Smooth muscle cell (in vitro differentiated cells): ENCODE data around the gene ZNF622. TPM values are rescaled to one million over a fixed set of nuclear protein-coding genes. Genes with fewer than 3 reads are reported as not detected.
"Not testable (repeated sequence)": the region's sequence is repeated elsewhere in the genome, so short reads cannot be mapped to it uniquely, and the experiment has no call there.

Source experiments
- DNase-seq: peaks from one replicate; lab custom pipeline; 2025; ENCODE audit not compliant: unreplicated experiment; lab: John Stamatoyannopoulos, UW
- H2AFZ ChIP-seq: fragments of 200-600 bp; sonication (generic); 2 replicates; pipeline ENCODE4 v1.6.0; 2016; ENCODE audit warnings: antibody characterized with exemption, low read depth, mild to moderate bottlenecking
- H3F3A ChIP-seq: fragments of 200-600 bp; sonication (generic); 2 replicates; pipeline ENCODE4 v1.6.0; 2017; ENCODE audit warnings: antibody characterized with exemption, low read depth
- H3K27ac ChIP-seq: fragments of 200-600 bp; sonication (generic); 2 replicates; pipeline ENCODE4 v1.5.1; 2016; ENCODE audit warnings: low read depth, mild to moderate bottlenecking
- H3K27me3 ChIP-seq: fragments of 200-600 bp; sonication (generic); 2 replicates; pipeline ENCODE4 v1.6.1; 2016; ENCODE audit warnings: low read depth, mild to moderate bottlenecking
- H3K36me3 ChIP-seq: fragments of 200-600 bp; sonication (generic); 2 replicates; pipeline ENCODE4 v1.5.1; 2016; ENCODE audit warnings: low read depth
- H3K4me1 ChIP-seq: fragments of 200-600 bp; sonication (generic); 2 replicates; pipeline ENCODE4 v1.5.1; 2016; ENCODE audit warnings: low read depth
- H3K4me2 ChIP-seq: fragments of 200-600 bp; sonication (generic); 2 replicates; pipeline ENCODE4 v1.6.0; 2016; ENCODE audit warnings: mild to moderate bottlenecking
- H3K4me3 ChIP-seq: fragments of 200-600 bp; sonication (generic); 2 replicates; pipeline ENCODE4 v1.5.1; 2016; ENCODE audit warnings: mild to moderate bottlenecking
- H3K79me2 ChIP-seq: fragments of 200-600 bp; sonication (generic); 2 replicates; pipeline ENCODE4 v1.6.0; 2016; ENCODE audit warnings: low read depth, mild to moderate bottlenecking
- H3K9ac ChIP-seq: fragments of 200-600 bp; sonication (generic); 2 replicates; pipeline ENCODE4 v1.6.0; 2016; ENCODE audit warnings: low read depth
- H3K9me3 ChIP-seq: fragments of 200-600 bp; sonication (generic); replicated peaks from 2 replicates; pipeline ENCODE4 v1.5.1; 2016; ENCODE audit warnings: low read depth
- H4K20me1 ChIP-seq: fragments of 200-600 bp; sonication (generic); 2 replicates; pipeline ENCODE4 v1.6.0; 2016; ENCODE audit warnings: low read depth
- WGBS: methylation state at CpG from one replicate; pipeline ENCODE4 v1.1.7; 2016; ENCODE audit warnings: low lambda C conversion rate; 5-methylcytosine and 5-hydroxymethylcytosine counted together
- polyA plus RNA-seq: library from polyadenylated mRNA; unstranded; fragments of >200 nt; fragmentation: Nextera tagmentation; extraction: Ambion mirVana; gene quantifications from 2 replicates; pipeline ENCODE4 v1.2.1, GENCODE V29; 2016
- total RNA-seq: library from RNA; depleted of rRNA; stranded (reverse); fragments of >200 nt; gene quantifications from 2 replicates; pipeline ENCODE4 v1.2.3, GENCODE V29; 2014
- TF ChIP-seq, protein P1 (sequence below): fragments of 200-600 bp; sonication (generic); IDR thresholded peaks from 2 replicates; pipeline ENCODE4 v1.5.1; 2017; ENCODE audit warnings: borderline replicate concordance, mild to moderate bottlenecking, antibody characterized with exemption; ENCODE audit not compliant: insufficient read depth, poor library complexity, severe bottlenecking

Gene ZNF622
- total and polyA plus RNA-seq, 2 experiments from 2014 or later: 38.0 to 68.0 TPM

DNA sequence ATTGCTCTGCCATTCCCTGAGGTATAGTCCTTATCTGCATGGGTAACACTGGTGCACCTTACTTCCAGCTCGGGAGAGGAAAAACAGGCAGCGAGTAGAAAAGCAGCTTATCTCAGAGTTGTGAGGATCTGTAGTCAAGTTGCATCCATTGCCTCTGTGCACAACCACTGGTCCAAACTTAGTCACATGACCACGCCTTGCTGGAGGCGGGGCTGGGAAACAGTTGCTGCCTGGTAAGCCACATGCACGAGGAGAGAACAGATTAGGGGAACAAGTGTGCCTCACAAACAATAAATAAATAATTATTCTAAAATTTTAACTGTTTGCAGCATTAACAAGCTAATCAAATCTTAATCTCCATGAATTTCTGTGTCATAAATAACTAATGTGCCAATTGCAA lies 18.6 kb downstream of the ZNF622 start:
- no peaks in the 10 kb centered on the region for H3K27me3 ChIP-seq
- no peaks in the 10 kb centered on the region for H3F3A ChIP-seq
- TF ChIP-seq, protein P1, sequence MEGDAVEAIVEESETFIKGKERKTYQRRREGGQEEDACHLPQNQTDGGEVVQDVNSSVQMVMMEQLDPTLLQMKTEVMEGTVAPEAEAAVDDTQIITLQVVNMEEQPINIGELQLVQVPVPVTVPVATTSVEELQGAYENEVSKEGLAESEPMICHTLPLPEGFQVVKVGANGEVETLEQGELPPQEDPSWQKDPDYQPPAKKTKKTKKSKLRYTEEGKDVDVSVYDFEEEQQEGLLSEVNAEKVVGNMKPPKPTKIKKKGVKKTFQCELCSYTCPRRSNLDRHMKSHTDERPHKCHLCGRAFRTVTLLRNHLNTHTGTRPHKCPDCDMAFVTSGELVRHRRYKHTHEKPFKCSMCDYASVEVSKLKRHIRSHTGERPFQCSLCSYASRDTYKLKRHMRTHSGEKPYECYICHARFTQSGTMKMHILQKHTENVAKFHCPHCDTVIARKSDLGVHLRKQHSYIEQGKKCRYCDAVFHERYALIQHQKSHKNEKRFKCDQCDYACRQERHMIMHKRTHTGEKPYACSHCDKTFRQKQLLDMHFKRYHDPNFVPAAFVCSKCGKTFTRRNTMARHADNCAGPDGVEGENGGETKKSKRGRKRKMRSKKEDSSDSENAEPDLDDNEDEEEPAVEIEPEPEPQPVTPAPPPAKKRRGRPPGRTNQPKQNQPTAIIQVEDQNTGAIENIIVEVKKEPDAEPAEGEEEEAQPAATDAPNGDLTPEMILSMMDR: no peak
- no peaks in the 10 kb centered on the region for H3K4me1 ChIP-seq
- no peaks in the 10 kb centered on the region for H3K9me3 ChIP-seq
- no peak for DNase-seq
- 96% methylated on average over 5 of the region's 5 CpGs for WGBS
- H2AFZ ChIP-seq: no peak overlapping the region
- no peak overlapping the region for H3K27ac ChIP-seq
- peaks cover 29% of the 10 kb centered on the region for H3K36me3 ChIP-seq
- no peak overlapping the region for H3K4me3 ChIP-seq
- no peaks in the 10 kb centered on the region for H4K20me1 ChIP-seq
- H3K4me2 ChIP-seq: no peak overlapping the region
- H3K79me2 ChIP-seq: no peaks in the 10 kb centered on the region
- H3K9ac ChIP-seq: no peak overlapping the region

DNA sequence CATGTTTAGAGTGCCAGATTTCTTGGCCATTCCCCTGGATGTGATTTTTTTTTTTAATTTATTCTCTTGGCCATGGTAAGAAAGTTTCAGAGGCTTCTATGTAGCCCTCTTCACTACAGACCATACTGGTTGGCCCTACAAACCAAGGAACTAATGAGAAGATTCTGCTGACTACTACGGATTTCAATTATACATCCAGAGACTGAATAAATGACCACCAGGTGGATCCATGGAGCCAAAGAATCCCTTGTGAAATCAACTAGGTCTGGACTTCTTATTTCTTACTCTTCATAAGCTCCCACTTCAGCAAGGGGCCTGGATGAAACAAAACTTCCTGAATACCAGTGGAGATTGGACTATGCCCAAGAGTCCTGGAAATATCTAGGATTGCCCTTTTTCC lies 27.6 kb downstream of the ZNF622 start:
- Histone ChIP-seq H4K20me1 (no peaks in the 10 kb centered on the region), H3K27ac (no peak overlapping the region), H3F3A (no peaks in the 10 kb centered on the region), H3K36me3 (no peaks in the 10 kb centered on the region), H3K9ac (no peak overlapping the region), H3K4me2 (no peak overlapping the region), H3K27me3 (no peaks in the 10 kb centered on the region), H3K9me3 (no peaks in the 10 kb centered on the region), H3K79me2 (no peaks in the 10 kb centered on the region), H2AFZ (no peak overlapping the region), H3K4me3 (no peak overlapping the region), H3K4me1 (no peaks in the 10 kb centered on the region)
- TF ChIP-seq, protein P1: no peak
- WGBS: 84% methylated on average over 1 of the region's 1 CpG
- DNase-seq: no peak

DNA sequence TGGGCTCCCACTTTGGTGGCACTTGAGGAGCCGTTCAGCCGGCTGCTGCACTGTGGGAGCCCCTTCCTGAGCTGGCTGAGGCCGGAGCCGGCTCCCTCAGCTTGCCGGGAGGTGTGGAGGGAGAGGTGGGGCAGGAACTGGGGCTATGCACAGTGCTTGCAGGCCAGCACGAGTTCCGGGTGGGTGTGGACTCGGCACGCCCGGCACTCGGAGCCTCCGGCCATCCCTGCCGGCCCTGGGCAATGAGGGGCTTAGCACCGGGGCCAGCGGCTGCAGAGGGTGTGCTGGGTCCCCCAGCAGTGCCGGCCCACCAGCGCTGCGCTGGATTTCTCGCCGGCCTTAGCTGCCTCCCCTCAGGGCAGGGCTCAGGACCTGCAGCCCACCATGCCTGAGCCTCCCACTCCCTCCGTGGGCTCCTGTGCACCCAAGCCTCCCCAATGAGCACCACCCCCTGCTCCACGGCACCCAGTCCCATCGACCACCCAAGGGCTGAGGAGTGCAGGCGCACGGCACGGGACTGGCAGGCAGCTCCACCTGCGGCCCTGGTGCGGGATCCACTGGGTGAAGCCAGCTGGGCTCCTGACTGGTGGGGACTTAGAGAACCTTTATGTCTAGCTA lies 29.4 kb downstream of the ZNF622 start:
- H3F3A ChIP-seq, H3K36me3 ChIP-seq, DNase-seq, H3K4me3 ChIP-seq, H3K27me3 ChIP-seq, H3K9ac ChIP-seq, H3K4me1 ChIP-seq, H2AFZ ChIP-seq, H3K79me2 ChIP-seq, H3K4me2 ChIP-seq, H3K27ac ChIP-seq, H4K20me1 ChIP-seq, H3K9me3 ChIP-seq: not testable (repeated sequence)
- 94% methylated on average over 26 of the region's 28 CpGs for WGBS

DNA sequence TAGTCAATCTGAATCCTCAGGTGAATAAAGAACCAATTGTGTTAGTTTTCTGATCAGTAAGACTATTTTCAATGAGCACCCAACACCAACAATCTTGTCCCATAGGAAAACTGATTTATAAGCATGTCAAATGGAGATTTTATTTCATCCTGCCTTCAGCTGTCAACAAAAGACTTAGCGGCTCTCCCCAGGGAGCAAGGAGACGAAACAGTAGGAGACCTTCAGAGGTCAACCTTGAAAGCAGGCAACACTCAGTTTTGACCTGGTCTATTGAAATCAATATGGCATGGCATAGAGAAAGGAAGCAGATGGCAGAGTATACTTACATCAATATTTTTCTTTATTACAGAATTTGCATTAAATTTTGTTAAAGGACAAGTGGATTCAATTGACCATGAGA lies 34.1 kb downstream of the ZNF622 start:
- no peaks in the 10 kb centered on the region for H3K36me3 ChIP-seq
- no peaks in the 10 kb centered on the region for H3F3A ChIP-seq
- no peaks in the 10 kb centered on the region for H4K20me1 ChIP-seq
- H3K4me2 ChIP-seq: no peak overlapping the region
- no peaks in the 10 kb centered on the region for H3K79me2 ChIP-seq
- TF ChIP-seq, protein P1: no peak
- no peaks in the 10 kb centered on the region for H3K9me3 ChIP-seq
- no peak overlapping the region for H3K4me3 ChIP-seq
- WGBS: 79% methylated on average over 2 of the region's 2 CpGs
- DNase-seq: no peak
- no peaks in the 10 kb centered on the region for H3K27me3 ChIP-seq
- H3K4me1 ChIP-seq: peaks cover 7% of the 10 kb centered on the region
- no peak overlapping the region for H3K9ac ChIP-seq
- no peak overlapping the region for H3K27ac ChIP-seq
- H2AFZ ChIP-seq: no peak overlapping the region
